Activated CD8-positive, alpha-beta T cell treated with anti-CD3 and anti-CD28 coated beads, Interleukin-2, amount 10 ng/mL, durations not matched to agents 7 days and 5 days (primary cell): ENCODE data around the gene ANKRD18B. TPM values are rescaled to one million over a fixed set of nuclear protein-coding genes. Genes with fewer than 3 reads are reported as not detected.

Experiments used
- ATAC-seq: fragments of 150-1000 bp; cut with Tn5 transposase; one replicate; pipeline ENCODE4 v1.10.0; 2021; ENCODE audit warnings: moderate library complexity
- CTCF ChIA-PET: fragments of 350-600 bp; sonication (Branson Sonifier 250); formaldehyde crosslinking; loops from one replicate; lab custom pipeline; 2021; ENCODE audit warnings: antibody characterized with exemption; lab: Charles Lee
- POLR2A ChIA-PET: fragments of 350-600 bp; sonication (Branson Sonifier 250); formaldehyde crosslinking; loops from one replicate; lab custom pipeline; 2021; ENCODE audit warnings: antibody characterized with exemption; lab: Charles Lee
- DNase-seq: peaks from one replicate; pipeline ENCODE4 v3.0.0-alpha.2; 2020
- H3K27ac Mint-ChIP-seq: one replicate; pipeline ENCODE4 v1.8.0; 2021; ENCODE audit warnings: mild to moderate bottlenecking, mixed read lengths
- H3K27me3 Mint-ChIP-seq: one replicate; pipeline ENCODE4 v1.8.0; 2021; ENCODE audit warnings: low read depth, mixed read lengths
- H3K36me3 Mint-ChIP-seq: one replicate; pipeline ENCODE4 v1.8.0; 2021; ENCODE audit warnings: low read depth, mixed read lengths
- H3K4me1 Mint-ChIP-seq: one replicate; pipeline ENCODE4 v1.8.0; 2021; ENCODE audit warnings: low read depth, mixed read lengths
- H3K4me3 Mint-ChIP-seq: one replicate; pipeline ENCODE4 v1.8.0; 2021; ENCODE audit warnings: mild to moderate bottlenecking, mixed read lengths
- H3K9me3 Mint-ChIP-seq: one replicate; pipeline ENCODE4 v1.8.0; 2022; ENCODE audit warnings: mixed read lengths; ENCODE audit not compliant: insufficient read depth
- total RNA-seq, 2 experiments: library from RNA; stranded (reverse); gene quantifications; one replicate each; pipeline ENCODE4 v1.2.3, GENCODE V29; 2021

Gene ANKRD18B
- total RNA-seq, 2 experiments from 2014 or later: not detected

- peaks cover 3% of the 10 kb centered on the region for H3K4me1 Mint-ChIP-seq
- ATAC-seq: no peak
These were observed 95.8 kb downstream of the ANKRD18B start for GRCh38 chr9:33619666-33620404.

GRCh38 chr9:33620738-33621439, 96.8 kb downstream of the ANKRD18B start:
- CTCF ChIA-PET: interaction anchor here (1.0 to 6.8 kb wide), 2 partner anchors 101 to 108 kb away, joined by 3 to 226 read pairs; no protein-coding TSS in a partner anchor
- POLR2A ChIA-PET: no interaction called here
- DNase-seq (no peak), ATAC-seq (no peak)
- H3K27ac Mint-ChIP-seq: no peak overlapping the region
- no peaks in the 10 kb centered on the region for H3K9me3 Mint-ChIP-seq
- H3K27me3 Mint-ChIP-seq: peaks cover 30% of the 10 kb centered on the region
- no peaks in the 10 kb centered on the region for H3K36me3 Mint-ChIP-seq
- no peak overlapping the region for H3K4me3 Mint-ChIP-seq
- peaks cover 3% of the 10 kb centered on the region for H3K4me1 Mint-ChIP-seq

More at GRCh38 chr9:33619666-33620404, 95.8 kb downstream of the ANKRD18B start:
- H3K36me3 Mint-ChIP-seq: no peaks in the 10 kb centered on the region
- no peak overlapping the region for H3K4me3 Mint-ChIP-seq
- no peak overlapping the region for H3K27ac Mint-ChIP-seq
- ChIA-PET POLR2A (no interaction called here), CTCF (interaction anchor here (1.0 to 1.6 kb wide), 3 partner anchors 102 to 245 kb away, joined by 3 to 8 read pairs (median 4); no protein-coding TSS in a partner anchor)
- H3K9me3 Mint-ChIP-seq: no peaks in the 10 kb centered on the region
- H3K27me3 Mint-ChIP-seq: peaks cover 39% of the 10 kb centered on the region
- DNase-seq: no peak

Other genes starting within 250 kb of the ANKRD18B start
- 10 to 100 TPM; 38.8 to 39.8 TPM for gene NFX1, start 233.7 kb upstream of the ANKRD18B start, total RNA-seq
- not detected for gene AQP7, start 121.7 kb upstream of the ANKRD18B start, total RNA-seq
- 10 to 100 TPM; 29.9 to 31.4 TPM for gene AQP3, start 76.7 kb upstream of the ANKRD18B start, total RNA-seq
- gene NOL6, start 50.3 kb upstream of the ANKRD18B start, total RNA-seq: 10 to 100 TPM; 37.1 to 38.8 TPM